K562 (cell line): ENCODE measurements around the gene NRXN3.

ENCODE experiments used
- CEBPB ChIP-seq: fragments of 450-650 bp; IDR thresholded peaks from 2 replicates; pipeline ENCODE4 v1.6.1; 2016; ENCODE audit warnings: missing genetic modification characterization, missing compliant biosample characterization
- CHD2 ChIP-seq: IDR thresholded peaks from 2 replicates; pipeline ENCODE4 v1.6.1; 2011; ENCODE audit warnings: low read depth, low read length
- ELK1 ChIP-seq: sonication (generic); formaldehyde crosslinking; IDR thresholded peaks from 2 replicates; pipeline ENCODE4 v1.8.1; 2022; ENCODE audit warnings: missing genetic modification reagents
- EP400 ChIP-seq: fragments of 450-650 bp; IDR thresholded peaks from 2 replicates; pipeline ENCODE4 v1.6.1; 2017; ENCODE audit warnings: antibody characterized with exemption, mild to moderate bottlenecking, moderate library complexity
- FOXP1 ChIP-seq: sonication (generic); formaldehyde crosslinking; IDR thresholded peaks from 2 replicates; pipeline ENCODE4 v1.8.0; 2022; ENCODE audit warnings: mild to moderate bottlenecking, missing genetic modification reagents
- POLR2AphosphoS5 ChIP-seq: IDR thresholded peaks from 2 replicates; pipeline ENCODE4 v1.6.1; 2011; ENCODE audit warnings: mild to moderate bottlenecking, low read depth, low read length, moderate library complexity; ENCODE audit not compliant: control insufficient read depth, insufficient read depth
- PTBP1 ChIP-seq: fragments of 200-400 bp; formaldehyde crosslinking; IDR thresholded peaks from 2 replicates; pipeline ENCODE4 v1.6.1; 2017; ENCODE audit warnings: low read depth, low read length
- RUNX1 ChIP-seq: sonication (generic); IDR thresholded peaks from 2 replicates; pipeline ENCODE4 v1.6.1; 2016; ENCODE audit warnings: antibody characterized with exemption, low read depth
- SMAD1 ChIP-seq: fragments of 150-350 bp; IDR thresholded peaks from 2 replicates; pipeline ENCODE4 v1.6.1; 2014; ENCODE audit warnings: low read length, low read depth; ENCODE audit not compliant: partially characterized antibody
- ZC3H11A ChIP-seq: IDR thresholded peaks from 2 replicates; pipeline ENCODE4 v1.6.1; 2012; ENCODE audit warnings: low read depth, low read length, improper control_type of control experiment
- ZNF263 ChIP-seq: sonication (generic); formaldehyde crosslinking; IDR thresholded peaks from 2 replicates; pipeline ENCODE4 v1.8.0; 2022; ENCODE audit warnings: mild to moderate bottlenecking, missing genetic modification reagents, borderline replicate concordance

GRCh38 chr14:78673845-78674244 is 503.7 kb downstream of the NRXN3 start:
- TF ChIP-seq EP400 (no peak), ZC3H11A (no peak), CHD2 (no peak), ELK1 (CRISPR knock-in tag) (no peak), CEBPB (no peak), ZNF263 (CRISPR knock-in tag) (no peak), POLR2AphosphoS5 (no peak), FOXP1 (no peak), RUNX1 (no peak), SMAD1 (no peak), PTBP1 (no peak)
